GM12878 (cell line): ENCODE measurements around the gene ASB9. TPM values are rescaled to one million over a fixed set of nuclear protein-coding genes. Genes with fewer than 3 reads are reported as not detected.

Experiments
- ATAC-seq: fragments of 200-7000 bp; cut with Tn5 transposase; 3 replicates; pipeline ENCODE4 v1.9.1; 2020; ENCODE audit warnings: mild to moderate bottlenecking, moderate library complexity
- BruUV-seq: library from RNA; stranded (reverse); fragments of 400-500 nt; replicated peaks from 2 replicates; lab custom pipeline; 2021; lab: Mats Ljungman, UMichigan
- CTCF ChIA-PET: fragments of 300-600 bp; sonication (Branson Sonifier 250); formaldehyde crosslinking; extraction: SDS; loops from one replicate; lab custom pipeline; 2021; ENCODE audit warnings: inconsistent platforms; lab: Yijun Ruan, JAX
- POLR2A ChIA-PET: fragments of 350-600 bp; formaldehyde crosslinking; extraction: SDS; loops from one replicate; lab custom pipeline; 2021; ENCODE audit warnings: inconsistent platforms; lab: Charles Lee
- RAD21 ChIA-PET: fragments of 300-600 bp; sonication (Branson Sonifier 250); formaldehyde crosslinking; loops from one replicate; lab custom pipeline; 2023; ENCODE audit warnings: antibody characterized with exemption; ENCODE audit not compliant: unreplicated experiment; lab: Charles Lee
- SMC1A ChIA-PET: fragments of 300-600 bp; sonication (Branson Sonifier 250); formaldehyde crosslinking; loops from one replicate; lab custom pipeline; 2023; ENCODE audit not compliant: unreplicated experiment, uncharacterized antibody; lab: Charles Lee
- DNase-seq: peaks from one replicate; pipeline ENCODE4 v3.0.0-alpha.2; 2011; ENCODE audit warnings: low read depth, low spot score
- FAIRE-seq: peaks from 3 replicates; lab custom pipeline; 2011; peaks lifted over from hg19 to GRCh38; lab: Jason Lieb, UNC
- H2AFZ ChIP-seq: 2 replicates; pipeline ENCODE4 v1.6.0; 2011; ENCODE audit warnings: low read depth, low read length, control low read depth; ENCODE audit not compliant: control insufficient read depth
- H3K27ac ChIP-seq: 2 replicates; pipeline ENCODE4 v1.5.1; 2011; ENCODE audit warnings: control low read depth; ENCODE audit not compliant: control insufficient read depth, insufficient read depth
- H3K27me3 ChIP-seq, 2 experiments: replicated peaks in 1 of 2; 2 replicates each; pipeline versions ENCODE4 v1.6.0 to v1.6.1; 2011; ENCODE audit warnings: low read length in 1 of 2; ENCODE audit not compliant: control insufficient read depth in 2 of 2, insufficient read depth in 2 of 2
- H3K36me3 ChIP-seq, 2 experiments: 2 replicates each; pipeline ENCODE4 v1.5.1; 2011; ENCODE audit warnings: low read length in 1 of 2; ENCODE audit not compliant: control insufficient read depth in 2 of 2, insufficient read depth in 2 of 2
- H3K4me1 ChIP-seq: 2 replicates; pipeline ENCODE4 v1.6.1; 2011; ENCODE audit warnings: mild to moderate bottlenecking, low read length, moderate library complexity, mixed read lengths; ENCODE audit not compliant: control insufficient read depth, insufficient read depth
- H3K4me2 ChIP-seq: 2 replicates; pipeline ENCODE4 v1.6.0; 2011; ENCODE audit warnings: control low read depth; ENCODE audit not compliant: control insufficient read depth, insufficient read depth
- H3K4me3 ChIP-seq: fragments of 200-600 bp; sonication (generic); 2 replicates; pipeline ENCODE4 v1.5.1; 2016
- H3K79me2 ChIP-seq: 2 replicates; pipeline ENCODE4 v1.6.0; 2011; ENCODE audit warnings: low read length; ENCODE audit not compliant: control insufficient read depth, insufficient read depth
- H3K9ac ChIP-seq: 2 replicates; pipeline ENCODE4 v1.8.0; 2011; ENCODE audit warnings: low read length, control low read depth, mixed read lengths; ENCODE audit not compliant: control insufficient read depth, insufficient read depth
- H3K9me3 ChIP-seq: replicated peaks from 3 replicates; pipeline ENCODE4 v1.5.1; 2011; ENCODE audit warnings: mild to moderate bottlenecking, low read length; ENCODE audit not compliant: control insufficient read depth, insufficient read depth
- H4K20me1 ChIP-seq: 2 replicates; pipeline ENCODE4 v1.6.0; 2011; ENCODE audit not compliant: control insufficient read depth, insufficient read depth
- CBFB ChIP-seq: IDR thresholded peaks from 2 replicates; pipeline ENCODE4 v1.6.1; 2016; ENCODE audit warnings: antibody characterized with exemption, low read depth
- NKRF ChIP-seq: fragments of 450-650 bp; conservative IDR thresholded peaks from 2 replicates; pipeline ENCODE4 v1.6.1; 2017; ENCODE audit warnings: mild to moderate bottlenecking, moderate library complexity
- TCF3 ChIP-seq: IDR thresholded peaks from 2 replicates; pipeline ENCODE4 v1.6.1; 2012; ENCODE audit warnings: low read depth, mild to moderate bottlenecking, low read length, borderline replicate concordance; ENCODE audit not compliant: insufficient read depth
- WGBS: methylation state at CpG from one replicate; pipeline ENCODE4 v1.1.6; 2016; ENCODE audit warnings: low lambda C conversion rate; ENCODE audit not compliant: insufficient replicate concordance, insufficient coverage; ENCODE audit errors: missing lambda C conversion rate; 5-methylcytosine and 5-hydroxymethylcytosine counted together
- in situ Hi-C: fragments of 300-500 bp; cut with MboI; formaldehyde crosslinking; loops from 9 replicates; pipeline ENCODE4 v1.14.3; 2018; ENCODE audit warnings: mixed read lengths
- intact Hi-C: fragments of 100-400 bp; cut with micrococcal nuclease; formaldehyde crosslinking; loops from one replicate; pipeline ENCODE4 v1.14.2; 2022; ENCODE audit not compliant: unreplicated experiment
- polyA plus RNA-seq, 11 experiments: library from polyadenylated mRNA; depleted of rRNA in 4 of 11; unstranded in 6 of 11; stranded (reverse) in 5 of 11; fragments of >200 nt; fragmentation: Nextera tagmentation in 4 of 11; fragmentation: Illumina TruSeq in 1 of 11; extraction: Ambion mirVana in 4 of 11; extraction: Trizol in 1 of 11; gene quantifications; 1 replicate in 1 of 11; 2 replicates in 10 of 11; pipeline versions ENCODE4 v1.2.1 to v1.2.3, GENCODE V29; 2011 to 2016; ENCODE audit warnings: inconsistent platforms in 2 of 11, missing spikeins in 2 of 11, low read depth in 1 of 11
- total RNA-seq, 4 experiments: library from RNA; depleted of rRNA in 3 of 4; stranded (reverse); fragments of >200 nt in 3 of 4; fragmentation: Illumina TruSeq in 1 of 4; extraction: Trizol in 1 of 4; gene quantifications; 2 replicates each; pipeline versions ENCODE4 v1.2.1 to v1.2.3, GENCODE V29; 2013 to 2021

The ASB9 gene
- total and polyA plus RNA-seq, 10 of the 15 experiments (the other 5 are each of a cell fraction or from before 2014, with no cell fraction given): 0.31 to 3.5 (median 0.74) TPM

DNA sequence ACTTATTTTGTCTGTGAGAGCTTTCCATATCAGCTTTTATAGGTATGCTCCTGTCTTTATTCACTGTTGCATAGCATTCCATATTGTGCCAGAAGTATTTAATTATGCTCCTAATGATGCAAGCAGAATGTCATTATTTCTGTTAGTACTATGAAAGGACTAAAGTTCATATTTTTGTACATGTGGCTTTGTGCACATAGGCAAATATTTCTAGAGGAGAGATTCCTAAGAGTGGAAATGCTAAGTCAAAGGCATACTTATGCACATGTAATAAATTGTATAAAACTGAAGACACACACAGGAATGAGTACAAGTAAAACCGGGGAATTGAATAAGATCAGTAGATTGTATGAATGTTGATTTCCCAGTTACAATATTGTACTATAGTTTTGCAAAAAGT is 1.9 kb upstream of the ASB9 start:
- no peak for ATAC-seq
- H3K9ac ChIP-seq: no peak overlapping the region

DNA sequence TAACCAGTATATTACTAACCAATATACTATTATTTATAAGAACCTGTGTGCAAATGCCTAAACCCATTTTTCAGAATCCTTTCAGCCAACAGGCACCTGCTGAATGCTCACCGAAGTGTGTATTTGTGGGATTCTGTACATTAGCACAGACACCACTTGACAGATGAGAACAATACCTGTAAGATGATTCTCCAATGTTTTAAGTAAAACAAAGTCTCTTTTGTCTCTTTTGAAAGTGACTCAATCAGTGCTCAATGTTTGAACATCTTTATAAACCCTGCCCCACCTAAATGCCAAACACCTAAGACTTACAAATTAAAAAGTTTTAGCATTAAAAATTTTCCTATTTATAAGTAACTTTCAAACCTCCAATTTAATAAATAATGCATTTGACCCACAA is 763 bp downstream of the ASB9 start:
- H3K36me3 ChIP-seq: no peaks in the 10 kb centered on the region
- H2AFZ ChIP-seq: no peak overlapping the region
- no peak overlapping the region for H3K27ac ChIP-seq
- no peaks in the 10 kb centered on the region for H3K4me1 ChIP-seq
- ATAC-seq: peak; percentile 6; the same call in 2 of the 3 replicates
- no peak overlapping the region for H3K4me2 ChIP-seq
- in situ Hi-C loops: no loop called here
- no peak for DNase-seq
- no peaks in the 10 kb centered on the region for H4K20me1 ChIP-seq
- ChIA-PET CTCF (no interaction called here), POLR2A (no interaction called here), RAD21 (no interaction called here), SMC1A (no interaction called here)
- TF ChIP-seq TCF3: no peak
- TF ChIP-seq NKRF: no peak
- H3K9ac ChIP-seq: no peak overlapping the region
- no peaks in the 10 kb centered on the region for H3K27me3 ChIP-seq
- intact Hi-C loops: no loop called here
- no peak overlapping the region for H3K4me3 ChIP-seq
- FAIRE-seq: no peak
- no peaks in the 10 kb centered on the region for H3K79me2 ChIP-seq
- BruUV-seq: no TSS peak
- WGBS: 95% methylated on average over 1 of the region's 1 CpG
- no peaks in the 10 kb centered on the region; the same call in 2 of the 3 replicates for H3K9me3 ChIP-seq

More for the DNA sequence above, 1.9 kb upstream of the ASB9 start:
- POLR2A ChIA-PET: interaction anchor here (1.4 kb wide), 1 partner anchor 14 kb away, joined by 3 read pairs; no protein-coding TSS in a partner anchor
- H3K9me3 ChIP-seq: no peaks in the 10 kb centered on the region; the same call in 2 of the 3 replicates
- TF ChIP-seq CBFB: no peak
- SMC1A ChIA-PET: no interaction called here
- H3K27ac ChIP-seq: no peak overlapping the region
- H4K20me1 ChIP-seq: no peaks in the 10 kb centered on the region
- WGBS: 64% methylated on average over 1 of the region's 1 CpG
- in situ Hi-C loops (no loop called here), intact Hi-C loops (no loop called here)
- H2AFZ ChIP-seq: no peak overlapping the region
- DNase-seq (no peak), FAIRE-seq (no peak)
- no peaks in the 10 kb centered on the region for H3K36me3 ChIP-seq
- H3K4me1 ChIP-seq: no peaks in the 10 kb centered on the region
- H3K27me3 ChIP-seq: no peaks in the 10 kb centered on the region
- H3K79me2 ChIP-seq: no peaks in the 10 kb centered on the region
- CTCF ChIA-PET: no interaction called here
- RAD21 ChIA-PET: no interaction called here
- no peak overlapping the region for H3K4me2 ChIP-seq
- H3K4me3 ChIP-seq: no peak overlapping the region
- no TSS peak for BruUV-seq
